Bronchial epithelial cell (primary cell): ENCODE measurements around the gene S100P. TPM values are rescaled to one million over a fixed set of nuclear protein-coding genes. Genes with fewer than 3 reads are reported as not detected.
"Not testable (repeated sequence)": the region's sequence is repeated elsewhere in the genome, so short reads cannot be mapped to it uniquely, and the experiment has no call there.

Experiments
- DNase-seq: peaks from one replicate; pipeline ENCODE4 v3.0.0-alpha.2; 2010; ENCODE audit warnings: low read depth
- FAIRE-seq: peaks from 2 replicates; lab custom pipeline; 2011; peaks lifted over from hg19 to GRCh38; lab: Jason Lieb, UNC
- H3K27me3 ChIP-seq: 2 replicates; pipeline ENCODE4 v1.5.1; 2011; ENCODE audit warnings: low read length; ENCODE audit not compliant: control insufficient read depth, insufficient read depth
- H3K36me3 ChIP-seq: 2 replicates; pipeline ENCODE4 v1.5.1; 2011; ENCODE audit warnings: low read length; ENCODE audit not compliant: control insufficient read depth, insufficient read depth
- H3K4me3 ChIP-seq: 2 replicates; pipeline ENCODE4 v1.5.1; 2011; ENCODE audit warnings: mild to moderate bottlenecking, low read depth, low read length, control low read depth
- total RNA-seq: library from RNA; depleted of rRNA; stranded (reverse); fragments of >200 nt; gene quantifications from 2 replicates; pipeline ENCODE4 v1.2.1, GENCODE V29; 2014
- TF ChIP-seq, protein P1 (sequence below): IDR thresholded peaks from 2 replicates; pipeline ENCODE4 v1.5.1; 2011; ENCODE audit warnings: mild to moderate bottlenecking, moderate library complexity, low read length, control low read depth, inconsistent platforms; ENCODE audit not compliant: insufficient read depth, severe bottlenecking

Gene S100P
- total RNA-seq, 1 donor from 2014 or later = 641 TPM

DNA sequence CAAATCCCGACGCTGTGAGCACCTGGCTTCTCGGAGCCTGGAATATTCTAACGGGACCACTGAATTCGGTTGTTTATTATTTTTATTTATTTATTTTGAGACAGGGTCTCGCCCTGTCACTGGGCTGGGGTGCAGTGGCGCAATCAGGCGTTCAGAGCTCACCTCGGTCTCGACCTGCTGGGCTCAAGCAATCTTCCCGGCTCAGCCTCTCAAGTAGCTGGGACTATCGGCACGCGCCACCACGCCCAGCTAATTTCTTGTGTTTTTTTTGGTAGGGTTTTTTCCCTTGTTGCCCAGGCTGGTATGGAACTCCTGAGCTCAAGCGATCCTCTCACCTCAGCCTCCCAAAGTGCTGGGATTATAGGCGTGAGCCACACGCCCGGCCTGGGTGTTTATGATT lies 21.5 kb upstream of the S100P start:
- DNase-seq = no peak
- no peaks in the 10 kb centered on the region for H3K27me3 ChIP-seq
- no peak for FAIRE-seq
- H3K4me3 ChIP-seq = no peak overlapping the region
- peaks cover 3% of the 10 kb centered on the region for H3K36me3 ChIP-seq
- TF ChIP-seq, protein P1, sequence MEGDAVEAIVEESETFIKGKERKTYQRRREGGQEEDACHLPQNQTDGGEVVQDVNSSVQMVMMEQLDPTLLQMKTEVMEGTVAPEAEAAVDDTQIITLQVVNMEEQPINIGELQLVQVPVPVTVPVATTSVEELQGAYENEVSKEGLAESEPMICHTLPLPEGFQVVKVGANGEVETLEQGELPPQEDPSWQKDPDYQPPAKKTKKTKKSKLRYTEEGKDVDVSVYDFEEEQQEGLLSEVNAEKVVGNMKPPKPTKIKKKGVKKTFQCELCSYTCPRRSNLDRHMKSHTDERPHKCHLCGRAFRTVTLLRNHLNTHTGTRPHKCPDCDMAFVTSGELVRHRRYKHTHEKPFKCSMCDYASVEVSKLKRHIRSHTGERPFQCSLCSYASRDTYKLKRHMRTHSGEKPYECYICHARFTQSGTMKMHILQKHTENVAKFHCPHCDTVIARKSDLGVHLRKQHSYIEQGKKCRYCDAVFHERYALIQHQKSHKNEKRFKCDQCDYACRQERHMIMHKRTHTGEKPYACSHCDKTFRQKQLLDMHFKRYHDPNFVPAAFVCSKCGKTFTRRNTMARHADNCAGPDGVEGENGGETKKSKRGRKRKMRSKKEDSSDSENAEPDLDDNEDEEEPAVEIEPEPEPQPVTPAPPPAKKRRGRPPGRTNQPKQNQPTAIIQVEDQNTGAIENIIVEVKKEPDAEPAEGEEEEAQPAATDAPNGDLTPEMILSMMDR = no peak

DNA sequence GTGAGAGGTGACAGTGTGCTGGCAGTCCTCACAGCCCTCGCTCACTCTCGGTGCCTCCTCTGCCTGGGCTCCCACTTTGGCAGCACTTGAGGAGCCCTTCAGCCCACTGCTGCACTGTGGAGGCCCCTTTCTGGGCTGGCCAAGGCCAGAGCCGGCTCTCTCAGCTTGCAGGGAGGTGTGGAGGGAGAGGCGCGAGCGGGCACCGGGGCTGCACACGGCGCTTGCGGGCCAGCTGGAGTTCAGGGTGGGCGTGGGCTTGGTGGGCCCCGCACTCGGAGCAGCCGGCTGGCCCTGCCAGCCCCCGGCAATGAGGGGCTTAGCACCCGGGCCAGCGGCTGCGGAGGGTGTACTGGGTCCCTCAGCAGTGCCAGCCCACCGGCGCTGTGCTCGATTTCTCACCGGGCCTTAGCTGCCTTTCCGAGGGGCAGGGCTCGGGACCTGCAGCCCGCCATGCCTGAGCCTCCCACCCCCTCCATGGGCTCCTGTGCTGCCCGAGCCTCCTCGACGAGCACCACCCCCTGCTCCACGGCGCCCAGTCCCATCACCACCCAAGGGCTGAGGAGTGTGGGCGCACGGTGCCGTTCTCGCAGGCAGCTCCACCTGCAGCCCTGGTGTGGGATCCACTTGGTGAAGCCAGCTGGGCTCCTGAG lies 21.0 kb upstream of the S100P start:
- H3K27me3 ChIP-seq, H3K36me3 ChIP-seq, H3K4me3 ChIP-seq, DNase-seq, FAIRE-seq: not testable (repeated sequence)

DNA sequence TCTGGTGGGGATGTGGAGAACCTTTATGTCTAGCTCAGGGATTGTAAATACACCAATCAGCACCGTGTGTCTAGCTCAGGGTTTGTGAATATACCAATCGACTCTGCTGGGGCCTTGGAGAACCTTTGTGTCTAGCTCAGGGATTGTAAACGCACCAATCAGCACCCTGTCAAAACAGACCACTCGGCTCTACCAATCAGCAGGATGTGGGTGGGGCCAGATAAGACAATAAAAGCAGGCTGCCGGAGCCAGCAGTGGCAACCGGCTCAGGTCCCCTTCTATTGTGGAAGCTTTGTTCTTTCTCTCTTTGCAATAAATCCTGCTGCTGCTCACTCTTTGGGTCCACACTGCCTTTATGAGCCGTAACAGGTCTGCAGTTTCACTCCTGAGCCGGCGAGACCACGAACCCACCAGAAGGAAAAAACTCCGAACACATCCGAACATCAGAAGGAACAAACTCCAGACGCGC lies 20.5 kb upstream of the S100P start:
- not testable (repeated sequence) for FAIRE-seq, H3K27me3 ChIP-seq, H3K36me3 ChIP-seq, DNase-seq
- H3K4me3 ChIP-seq = peak overlapping the region; percentile 65

DNA sequence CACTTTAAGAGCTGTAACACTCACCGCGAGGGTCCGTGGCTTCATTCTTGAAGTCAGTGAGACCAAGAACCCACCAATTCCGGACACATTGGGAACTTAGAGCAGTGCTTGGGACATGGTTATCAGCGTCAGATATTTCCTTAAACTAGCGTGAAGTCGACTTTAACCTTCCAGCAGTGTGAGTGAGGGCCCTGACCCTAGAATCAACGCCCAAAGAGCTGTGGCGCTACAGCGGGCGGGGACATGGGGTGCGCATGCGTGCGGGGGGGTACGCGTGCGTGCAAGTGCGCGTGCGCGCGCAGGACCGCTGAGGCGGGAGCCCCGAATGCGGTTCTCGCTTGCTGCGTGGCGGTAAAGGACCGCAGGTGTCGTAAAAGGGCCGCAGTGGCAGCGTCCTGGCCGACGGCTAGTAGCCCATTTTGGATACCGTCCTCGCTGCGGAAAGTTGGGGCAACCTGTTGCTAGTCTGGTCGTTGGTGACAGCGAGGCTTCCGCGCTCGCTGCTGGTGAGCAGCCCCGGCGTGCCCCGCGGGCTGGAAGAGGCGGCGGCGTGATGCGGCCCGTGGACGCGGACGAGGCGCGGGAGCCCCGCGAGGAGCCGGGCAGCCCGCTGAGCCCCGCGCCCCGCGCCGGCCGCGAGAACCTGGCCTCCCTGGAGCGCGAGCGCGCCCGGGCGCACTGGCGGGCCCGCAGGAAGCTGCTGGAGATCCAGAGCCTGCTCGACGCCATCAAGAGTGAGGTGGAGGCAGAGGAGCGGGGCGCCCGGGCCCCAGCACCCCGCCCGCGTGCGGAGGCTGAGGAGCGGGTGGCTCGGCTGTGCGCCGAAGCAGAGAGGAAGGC lies 19.8 kb upstream of the S100P start:
- FAIRE-seq = peak; percentile 90
- Histone ChIP-seq H3K4me3 (peak overlapping the region; percentile 65), H3K27me3 (no peaks in the 10 kb centered on the region), H3K36me3 (peaks cover 3% of the 10 kb centered on the region)
- peak; percentile 84 for DNase-seq
- TF ChIP-seq, protein P1 = no peak

DNA sequence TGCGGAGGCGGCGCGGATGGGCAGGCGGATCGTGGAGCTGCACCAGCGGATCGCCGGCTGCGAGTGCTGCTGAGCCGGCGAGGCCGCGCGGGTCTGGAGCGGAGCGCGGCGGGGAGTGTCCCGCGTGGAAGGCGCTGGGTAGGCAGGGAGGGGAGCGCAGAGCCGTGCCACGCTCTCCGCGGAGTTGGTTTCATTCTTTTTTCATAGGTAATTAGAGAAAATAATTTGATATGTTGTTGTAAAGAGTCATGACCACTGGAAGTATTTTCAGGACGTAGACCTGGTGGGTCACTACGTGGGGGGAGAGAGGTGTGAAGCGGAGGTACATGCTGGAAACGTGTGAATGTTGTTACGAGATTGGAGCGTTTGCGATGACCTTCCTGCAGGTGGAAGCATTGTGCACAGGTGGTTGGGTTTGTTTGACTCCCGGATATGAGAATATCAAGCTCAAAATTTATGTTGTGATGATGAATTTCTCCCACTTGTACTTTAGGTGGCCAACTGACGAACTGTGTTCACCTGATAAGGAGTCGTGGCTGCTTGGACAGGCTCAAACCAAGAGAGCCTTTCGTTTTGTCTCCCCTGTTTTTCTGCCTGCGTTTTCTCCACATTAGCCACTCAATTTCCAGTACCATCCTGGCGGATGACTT lies 19.1 kb upstream of the S100P start:
- Histone ChIP-seq H3K4me3 (peak overlapping the region; percentile 65), H3K36me3 (peaks cover 3% of the 10 kb centered on the region), H3K27me3 (no peaks in the 10 kb centered on the region)
- TF ChIP-seq, protein P1 = peak; percentile 73
- FAIRE-seq (no peak), DNase-seq (peak; percentile 71)

DNA sequence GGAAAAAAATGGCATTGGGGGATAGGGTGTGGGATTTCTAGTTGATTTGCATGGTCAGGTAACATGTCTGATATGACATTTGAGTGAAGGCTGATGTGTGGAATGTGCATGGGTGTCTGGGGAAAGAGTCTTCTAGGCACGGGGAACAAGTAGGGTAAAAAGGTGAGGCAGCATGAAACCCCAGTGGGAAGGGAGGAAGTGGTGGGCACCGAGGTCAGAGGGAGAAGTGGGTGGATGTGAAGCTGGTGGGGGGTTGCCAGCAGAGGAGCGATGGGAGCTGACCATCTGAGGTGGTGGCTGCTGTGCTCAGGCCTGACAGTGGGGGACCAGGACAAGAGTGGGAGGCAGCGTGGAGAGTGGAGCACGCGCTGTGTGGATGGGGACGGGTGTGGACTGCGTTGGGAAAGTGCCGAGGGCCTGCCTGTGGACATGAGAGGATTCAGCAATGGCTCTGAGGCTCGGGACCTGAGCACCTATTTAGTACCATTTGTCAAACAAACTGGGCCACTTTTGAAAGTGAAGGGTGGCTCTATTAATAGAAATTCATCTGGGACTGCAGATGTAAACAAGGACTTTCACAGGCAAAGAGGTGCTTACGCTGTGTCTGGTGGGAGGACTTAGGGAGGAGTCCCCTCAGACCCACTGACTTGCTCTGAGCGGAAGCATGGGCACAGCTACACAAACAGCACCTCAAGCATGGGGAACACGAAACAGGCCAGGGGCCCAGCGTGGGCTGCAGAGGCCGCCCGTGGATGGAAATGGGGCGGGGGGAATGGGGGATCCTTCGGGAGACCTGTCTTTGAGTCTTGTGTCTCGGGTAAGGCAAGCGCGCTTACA lies 16.7 kb upstream of the S100P start:
- FAIRE-seq (peak; percentile 7), DNase-seq (no peak)
- H3K27me3 ChIP-seq = no peaks in the 10 kb centered on the region
- peaks cover 2% of the 10 kb centered on the region for H3K36me3 ChIP-seq
- TF ChIP-seq, protein P1 = no peak
- no peak overlapping the region for H3K4me3 ChIP-seq
